IPS-20b (cell line): ENCODE measurements around the gene XYLT1.

Experiments used
- H3K27ac ChIP-seq: one replicate; pipeline ENCODE4 v1.5.1; 2013; ENCODE audit warnings: low read length
- H3K27me3 ChIP-seq: 2 replicates; pipeline ENCODE4 v1.6.1; 2013; ENCODE audit warnings: mild to moderate bottlenecking, low read length, inconsistent platforms; ENCODE audit not compliant: insufficient read depth
- H3K36me3 ChIP-seq: 2 replicates; pipeline ENCODE4 v1.6.1; 2013; ENCODE audit warnings: low read depth, mild to moderate bottlenecking, inconsistent platforms, low read length, moderate library complexity; ENCODE audit not compliant: insufficient read depth
- H3K4me1 ChIP-seq: 2 replicates; pipeline ENCODE4 v1.6.1; 2013; ENCODE audit warnings: mild to moderate bottlenecking, control low read depth, inconsistent platforms, low read length, moderate library complexity; ENCODE audit not compliant: insufficient read depth
- H3K4me3 ChIP-seq: 2 replicates; pipeline ENCODE4 v1.5.1; 2013; ENCODE audit warnings: mild to moderate bottlenecking, low read length, inconsistent platforms
- H3K9ac ChIP-seq: 2 replicates; pipeline ENCODE4 v1.6.1; 2013; ENCODE audit warnings: low read depth, mild to moderate bottlenecking, inconsistent platforms, low read length, moderate library complexity
- H3K9me3 ChIP-seq: 2 replicates; pipeline ENCODE4 v1.6.1; 2013; ENCODE audit warnings: mild to moderate bottlenecking, low read depth, low read length, inconsistent platforms; ENCODE audit not compliant: insufficient read depth

The XYLT1 gene

GRCh38 chr16:17334096-17334495 lies 136.7 kb downstream of the XYLT1 start:
- no peak overlapping the region for H3K4me3 ChIP-seq
- no peaks in the 10 kb centered on the region for H3K27me3 ChIP-seq
- H3K36me3 ChIP-seq: no peaks in the 10 kb centered on the region
- no peaks in the 10 kb centered on the region for H3K9me3 ChIP-seq
- H3K9ac ChIP-seq: no peak overlapping the region
- no peak overlapping the region for H3K27ac ChIP-seq
- H3K4me1 ChIP-seq: no peaks in the 10 kb centered on the region

GRCh38 chr16:17333229-17333628 lies 137.5 kb downstream of the XYLT1 start:
- Histone ChIP-seq H3K27me3 (no peaks in the 10 kb centered on the region), H3K4me3 (no peak overlapping the region), H3K9me3 (no peaks in the 10 kb centered on the region), H3K36me3 (no peaks in the 10 kb centered on the region), H3K27ac (no peak overlapping the region), H3K9ac (no peak overlapping the region), H3K4me1 (no peaks in the 10 kb centered on the region)

GRCh38 chr16:17331991-17332390 lies 138.8 kb downstream of the XYLT1 start:
- no peaks in the 10 kb centered on the region for H3K4me1 ChIP-seq
- H3K9ac ChIP-seq: no peak overlapping the region
- H3K4me3 ChIP-seq: no peak overlapping the region
- no peaks in the 10 kb centered on the region for H3K36me3 ChIP-seq
- H3K27ac ChIP-seq: no peak overlapping the region
- H3K27me3 ChIP-seq: no peaks in the 10 kb centered on the region
- H3K9me3 ChIP-seq: no peaks in the 10 kb centered on the region

GRCh38 chr16:17331071-17331607 lies 139.6 kb downstream of the XYLT1 start:
- H3K9me3 ChIP-seq: no peaks in the 10 kb centered on the region
- no peak overlapping the region for H3K27ac ChIP-seq
- no peaks in the 10 kb centered on the region for H3K4me1 ChIP-seq
- H3K4me3 ChIP-seq: no peak overlapping the region
- H3K36me3 ChIP-seq: no peaks in the 10 kb centered on the region
- H3K9ac ChIP-seq: no peak overlapping the region
- H3K27me3 ChIP-seq: no peaks in the 10 kb centered on the region

- H3K4me3 ChIP-seq: no peak overlapping the region
- no peaks in the 10 kb centered on the region for H3K9me3 ChIP-seq
- H3K9ac ChIP-seq: no peak overlapping the region
- no peaks in the 10 kb centered on the region for H3K27me3 ChIP-seq
- H3K36me3 ChIP-seq: no peaks in the 10 kb centered on the region
- no peaks in the 10 kb centered on the region for H3K4me1 ChIP-seq
- H3K27ac ChIP-seq: no peak overlapping the region
Measured at GRCh38 chr16:17330044-17330443, 140.7 kb downstream of the XYLT1 start.

GRCh38 chr16:17329391-17329790 lies 141.4 kb downstream of the XYLT1 start:
- no peaks in the 10 kb centered on the region for H3K27me3 ChIP-seq
- no peaks in the 10 kb centered on the region for H3K9me3 ChIP-seq
- no peak overlapping the region for H3K4me3 ChIP-seq
- no peaks in the 10 kb centered on the region for H3K4me1 ChIP-seq
- H3K27ac ChIP-seq: no peak overlapping the region
- no peaks in the 10 kb centered on the region for H3K36me3 ChIP-seq
- no peak overlapping the region for H3K9ac ChIP-seq

- Histone ChIP-seq H3K27ac (no peak overlapping the region), H3K4me1 (no peaks in the 10 kb centered on the region), H3K4me3 (no peak overlapping the region)
Measured at GRCh38 chr16:17328932-17329331, 141.8 kb downstream of the XYLT1 start.

GRCh38 chr16:17327664-17328335 lies 143.0 kb downstream of the XYLT1 start:
- Histone ChIP-seq H3K4me3 (no peak overlapping the region), H3K27me3 (no peaks in the 10 kb centered on the region), H3K27ac (no peak overlapping the region), H3K36me3 (no peaks in the 10 kb centered on the region), H3K9me3 (no peaks in the 10 kb centered on the region), H3K9ac (no peak overlapping the region), H3K4me1 (no peaks in the 10 kb centered on the region)

More at GRCh38 chr16:17328932-17329331, 141.8 kb downstream of the XYLT1 start:
- Histone ChIP-seq H3K36me3 (no peaks in the 10 kb centered on the region), H3K9me3 (no peaks in the 10 kb centered on the region), H3K9ac (no peak overlapping the region), H3K27me3 (no peaks in the 10 kb centered on the region)

GRCh38 chr16:17325476-17326143 lies 145.2 kb downstream of the XYLT1 start:
- Histone ChIP-seq H3K9ac (no peak overlapping the region), H3K36me3 (no peaks in the 10 kb centered on the region), H3K27ac (no peak overlapping the region), H3K4me1 (no peaks in the 10 kb centered on the region), H3K9me3 (no peaks in the 10 kb centered on the region), H3K4me3 (no peak overlapping the region), H3K27me3 (no peaks in the 10 kb centered on the region)

GRCh38 chr16:17324451-17324850 lies 146.3 kb downstream of the XYLT1 start:
- Histone ChIP-seq H3K9me3 (no peaks in the 10 kb centered on the region), H3K4me3 (no peak overlapping the region), H3K9ac (no peak overlapping the region), H3K4me1 (peaks cover 2% of the 10 kb centered on the region; the same call in 1 of the 2 replicates), H3K27ac (no peak overlapping the region), H3K27me3 (no peaks in the 10 kb centered on the region), H3K36me3 (no peaks in the 10 kb centered on the region)

GRCh38 chr16:17323171-17323570 lies 147.6 kb downstream of the XYLT1 start:
- H3K27ac ChIP-seq: no peak overlapping the region
- no peaks in the 10 kb centered on the region for H3K36me3 ChIP-seq
- no peaks in the 10 kb centered on the region for H3K27me3 ChIP-seq
- H3K4me1 ChIP-seq: peaks cover 13% of the 10 kb centered on the region; the same call in 1 of the 2 replicates
- H3K9ac ChIP-seq: no peak overlapping the region
- H3K4me3 ChIP-seq: no peak overlapping the region
- H3K9me3 ChIP-seq: no peaks in the 10 kb centered on the region

GRCh38 chr16:17321824-17322223 lies 148.9 kb downstream of the XYLT1 start:
- Histone ChIP-seq H3K9ac (no peak overlapping the region), H3K4me1 (peaks cover 18% of the 10 kb centered on the region), H3K36me3 (no peaks in the 10 kb centered on the region), H3K9me3 (no peaks in the 10 kb centered on the region), H3K4me3 (no peak overlapping the region), H3K27ac (no peak overlapping the region), H3K27me3 (no peaks in the 10 kb centered on the region)
